ENCODE measurements around the gene CNTN4.

The CNTN4 gene

DNA sequence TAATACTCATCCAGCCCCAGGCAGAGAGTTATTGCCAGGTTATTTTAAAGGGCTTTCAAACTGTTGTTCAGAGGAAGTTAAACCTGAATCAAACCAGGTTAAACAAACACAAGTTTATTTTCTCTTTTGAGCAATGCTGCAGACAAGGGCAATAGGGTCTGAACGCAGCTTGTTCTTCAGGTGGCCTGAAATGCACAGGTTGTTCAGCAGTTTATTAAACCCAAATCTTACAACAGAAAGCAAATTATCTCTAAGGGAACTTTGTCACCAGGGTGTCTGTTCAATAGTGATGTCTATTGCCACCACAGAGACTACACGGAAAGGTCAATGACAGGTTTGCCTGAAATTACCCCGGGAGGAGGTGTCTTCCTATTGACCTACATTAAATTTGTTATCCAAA lies 877.5 kb downstream of the CNTN4 start:
- no peaks in the 10 kb centered on the region for H3F3A ChIP-seq (ENCODE audit: insufficient read depth, low read length)
- H3K4me1 ChIP-seq (ENCODE audit: insufficient read depth, low read length, severe bottlenecking) = no peaks in the 10 kb centered on the region
- no peak overlapping the region for H3K9ac ChIP-seq (ENCODE audit: low read length)
- no peaks in the 10 kb centered on the region for H3K27me3 ChIP-seq (ENCODE audit: insufficient read depth, low read length)
- H2AFZ ChIP-seq (ENCODE audit: low read length) = no peak overlapping the region
- H3K4me2 ChIP-seq (ENCODE audit: low read length) = no peak overlapping the region
- no peaks in the 10 kb centered on the region for H4K20me1 ChIP-seq (ENCODE audit: insufficient read depth, low read length)
- TF ChIP-seq EZH2 (IDR thresholded peaks at IDR 0.05; ENCODE audit: borderline replicate concordance, low read length) = no peak
- TF ChIP-seq, protein P1, sequence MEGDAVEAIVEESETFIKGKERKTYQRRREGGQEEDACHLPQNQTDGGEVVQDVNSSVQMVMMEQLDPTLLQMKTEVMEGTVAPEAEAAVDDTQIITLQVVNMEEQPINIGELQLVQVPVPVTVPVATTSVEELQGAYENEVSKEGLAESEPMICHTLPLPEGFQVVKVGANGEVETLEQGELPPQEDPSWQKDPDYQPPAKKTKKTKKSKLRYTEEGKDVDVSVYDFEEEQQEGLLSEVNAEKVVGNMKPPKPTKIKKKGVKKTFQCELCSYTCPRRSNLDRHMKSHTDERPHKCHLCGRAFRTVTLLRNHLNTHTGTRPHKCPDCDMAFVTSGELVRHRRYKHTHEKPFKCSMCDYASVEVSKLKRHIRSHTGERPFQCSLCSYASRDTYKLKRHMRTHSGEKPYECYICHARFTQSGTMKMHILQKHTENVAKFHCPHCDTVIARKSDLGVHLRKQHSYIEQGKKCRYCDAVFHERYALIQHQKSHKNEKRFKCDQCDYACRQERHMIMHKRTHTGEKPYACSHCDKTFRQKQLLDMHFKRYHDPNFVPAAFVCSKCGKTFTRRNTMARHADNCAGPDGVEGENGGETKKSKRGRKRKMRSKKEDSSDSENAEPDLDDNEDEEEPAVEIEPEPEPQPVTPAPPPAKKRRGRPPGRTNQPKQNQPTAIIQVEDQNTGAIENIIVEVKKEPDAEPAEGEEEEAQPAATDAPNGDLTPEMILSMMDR (IDR thresholded peaks at IDR 0.05; ENCODE audit: low read length) = no peak
- no peak overlapping the region for H3K4me3 ChIP-seq (ENCODE audit: low read depth, low read length, poor library complexity, severe bottlenecking)
- H3K9me3 ChIP-seq (ENCODE audit: low read length) = no peaks in the 10 kb centered on the region
- no peaks in the 10 kb centered on the region for H3K9me2 ChIP-seq (ENCODE audit: low read depth, low read length)
- H3K27ac ChIP-seq (ENCODE audit: low read depth, low read length, poor library complexity, severe bottlenecking) = no peak overlapping the region
- no peaks in the 10 kb centered on the region for H3K79me2 ChIP-seq (ENCODE audit: insufficient read depth, low read length)
- no peaks in the 10 kb centered on the region for H3K36me3 ChIP-seq (ENCODE audit: insufficient read depth, low read length)

DNA sequence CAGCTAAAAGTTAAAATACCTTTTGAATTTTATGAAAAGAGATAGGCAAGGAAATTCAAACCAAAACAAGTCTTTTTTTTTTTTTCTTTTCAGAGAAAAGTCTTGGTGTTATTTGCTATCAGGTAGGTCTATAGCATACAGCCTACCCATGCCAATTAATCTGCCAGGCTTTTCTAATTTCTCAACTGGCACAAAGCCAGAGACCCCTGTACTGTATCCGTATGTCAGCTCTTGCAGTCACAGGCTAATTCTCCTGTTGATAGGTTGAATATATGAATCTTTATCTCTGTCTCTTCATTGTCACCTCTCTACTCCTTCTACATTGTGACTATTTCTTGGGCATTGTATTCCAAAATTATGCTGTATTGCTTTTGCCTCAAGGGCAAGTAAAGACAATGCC lies 878.1 kb downstream of the CNTN4 start:
- no peak overlapping the region for H2AFZ ChIP-seq (ENCODE audit: low read length)
- H3K36me3 ChIP-seq (ENCODE audit: insufficient read depth, low read length) = no peaks in the 10 kb centered on the region
- H3K4me3 ChIP-seq (ENCODE audit: low read depth, low read length, poor library complexity, severe bottlenecking) = no peak overlapping the region
- H3F3A ChIP-seq (ENCODE audit: insufficient read depth, low read length) = no peaks in the 10 kb centered on the region
- no peak for TF ChIP-seq EZH2 (IDR thresholded peaks at IDR 0.05; ENCODE audit: borderline replicate concordance, low read length)
- TF ChIP-seq, protein P1 (IDR thresholded peaks at IDR 0.05; ENCODE audit: low read length) = no peak
- H3K27me3 ChIP-seq (ENCODE audit: insufficient read depth, low read length) = no peaks in the 10 kb centered on the region
- H3K79me2 ChIP-seq (ENCODE audit: insufficient read depth, low read length) = no peaks in the 10 kb centered on the region
- no peak overlapping the region for H3K4me2 ChIP-seq (ENCODE audit: low read length)
- H3K27ac ChIP-seq (ENCODE audit: low read depth, low read length, poor library complexity, severe bottlenecking) = no peak overlapping the region
- H3K9me3 ChIP-seq (ENCODE audit: low read length) = no peaks in the 10 kb centered on the region
- H3K9ac ChIP-seq (ENCODE audit: low read length) = no peak overlapping the region
- H3K4me1 ChIP-seq (ENCODE audit: insufficient read depth, low read length, severe bottlenecking) = no peaks in the 10 kb centered on the region
- no peaks in the 10 kb centered on the region for H4K20me1 ChIP-seq (ENCODE audit: insufficient read depth, low read length)
- no peaks in the 10 kb centered on the region for H3K9me2 ChIP-seq (ENCODE audit: low read depth, low read length)

DNA sequence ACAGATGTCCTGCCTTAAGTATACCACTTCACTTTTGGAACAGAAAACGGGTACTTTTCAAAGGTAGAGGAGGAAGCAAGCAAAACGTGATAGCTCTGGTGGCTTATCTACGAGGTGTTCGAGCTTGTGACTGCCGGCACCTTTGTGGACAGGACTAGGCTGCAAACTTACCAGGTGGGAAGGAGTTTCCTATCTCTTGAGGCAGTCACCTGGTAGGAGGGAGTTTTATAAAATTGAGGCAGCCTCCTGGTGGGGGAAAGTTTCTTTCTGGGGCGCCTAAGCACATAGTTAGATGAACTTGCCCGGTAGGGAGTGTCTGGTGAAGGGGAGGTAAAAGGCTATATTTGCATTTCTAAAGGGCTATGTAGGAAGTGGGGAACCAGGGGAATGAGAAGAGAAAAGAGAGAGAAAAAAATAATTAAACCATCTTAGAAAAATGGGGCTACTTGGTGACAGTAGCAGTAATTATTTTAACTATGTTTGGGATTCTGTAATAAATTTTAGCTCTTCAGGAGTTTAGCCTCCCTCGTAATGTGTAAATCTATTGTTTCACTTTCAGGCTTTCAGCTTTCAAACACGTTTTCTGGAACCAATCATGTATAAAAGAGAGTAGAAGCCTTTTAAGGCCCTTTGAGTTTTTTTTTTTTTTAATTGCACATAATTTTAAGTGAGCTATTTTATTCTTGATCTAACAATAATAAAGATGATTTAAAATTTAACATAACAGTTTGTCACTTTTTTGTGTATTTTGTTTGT lies 880.5 kb downstream of the CNTN4 start:
- H3K4me3 ChIP-seq (ENCODE audit: low read depth, low read length, poor library complexity, severe bottlenecking) = no peak overlapping the region
- H3K27ac ChIP-seq (ENCODE audit: low read depth, low read length, poor library complexity, severe bottlenecking) = no peak overlapping the region
- no peaks in the 10 kb centered on the region for H3K4me1 ChIP-seq (ENCODE audit: insufficient read depth, low read length, severe bottlenecking)
- H3K27me3 ChIP-seq (ENCODE audit: insufficient read depth, low read length) = no peaks in the 10 kb centered on the region
- no peaks in the 10 kb centered on the region for H3K79me2 ChIP-seq (ENCODE audit: insufficient read depth, low read length)
- H2AFZ ChIP-seq (ENCODE audit: low read length) = no peak overlapping the region
- no peak for TF ChIP-seq EZH2 (IDR thresholded peaks at IDR 0.05; ENCODE audit: borderline replicate concordance, low read length)
- TF ChIP-seq, protein P1 (IDR thresholded peaks at IDR 0.05; ENCODE audit: low read length) = no peak
- no peaks in the 10 kb centered on the region for H3K9me3 ChIP-seq (ENCODE audit: low read length)
- H3K4me2 ChIP-seq (ENCODE audit: low read length) = no peak overlapping the region
- no peaks in the 10 kb centered on the region for H4K20me1 ChIP-seq (ENCODE audit: insufficient read depth, low read length)
- no peaks in the 10 kb centered on the region for H3K36me3 ChIP-seq (ENCODE audit: insufficient read depth, low read length)
- H3K9me2 ChIP-seq (ENCODE audit: low read depth, low read length) = no peaks in the 10 kb centered on the region
- no peaks in the 10 kb centered on the region for H3F3A ChIP-seq (ENCODE audit: insufficient read depth, low read length)
- no peak overlapping the region for H3K9ac ChIP-seq (ENCODE audit: low read length)
